ENCODE results near the gene NRGN.

GRCh38 chr11:124766156-124766555 is 26.4 kb downstream of the NRGN start:
- TF ChIP-seq CTCF (IDR thresholded peaks at IDR 0.05; ENCODE audit: insufficient read depth, low read length): no peak
- no peak for TF ChIP-seq POLR2AphosphoS5 (IDR thresholded peaks at IDR 0.05; ENCODE audit: low read depth)
- no peak for TF ChIP-seq SPI1 (IDR thresholded peaks at IDR 0.05; ENCODE audit: borderline replicate concordance, low read depth)
- no peak for TF ChIP-seq GABPA (IDR thresholded peaks at IDR 0.05; ENCODE audit: low read depth)
- TF ChIP-seq, protein P1, sequence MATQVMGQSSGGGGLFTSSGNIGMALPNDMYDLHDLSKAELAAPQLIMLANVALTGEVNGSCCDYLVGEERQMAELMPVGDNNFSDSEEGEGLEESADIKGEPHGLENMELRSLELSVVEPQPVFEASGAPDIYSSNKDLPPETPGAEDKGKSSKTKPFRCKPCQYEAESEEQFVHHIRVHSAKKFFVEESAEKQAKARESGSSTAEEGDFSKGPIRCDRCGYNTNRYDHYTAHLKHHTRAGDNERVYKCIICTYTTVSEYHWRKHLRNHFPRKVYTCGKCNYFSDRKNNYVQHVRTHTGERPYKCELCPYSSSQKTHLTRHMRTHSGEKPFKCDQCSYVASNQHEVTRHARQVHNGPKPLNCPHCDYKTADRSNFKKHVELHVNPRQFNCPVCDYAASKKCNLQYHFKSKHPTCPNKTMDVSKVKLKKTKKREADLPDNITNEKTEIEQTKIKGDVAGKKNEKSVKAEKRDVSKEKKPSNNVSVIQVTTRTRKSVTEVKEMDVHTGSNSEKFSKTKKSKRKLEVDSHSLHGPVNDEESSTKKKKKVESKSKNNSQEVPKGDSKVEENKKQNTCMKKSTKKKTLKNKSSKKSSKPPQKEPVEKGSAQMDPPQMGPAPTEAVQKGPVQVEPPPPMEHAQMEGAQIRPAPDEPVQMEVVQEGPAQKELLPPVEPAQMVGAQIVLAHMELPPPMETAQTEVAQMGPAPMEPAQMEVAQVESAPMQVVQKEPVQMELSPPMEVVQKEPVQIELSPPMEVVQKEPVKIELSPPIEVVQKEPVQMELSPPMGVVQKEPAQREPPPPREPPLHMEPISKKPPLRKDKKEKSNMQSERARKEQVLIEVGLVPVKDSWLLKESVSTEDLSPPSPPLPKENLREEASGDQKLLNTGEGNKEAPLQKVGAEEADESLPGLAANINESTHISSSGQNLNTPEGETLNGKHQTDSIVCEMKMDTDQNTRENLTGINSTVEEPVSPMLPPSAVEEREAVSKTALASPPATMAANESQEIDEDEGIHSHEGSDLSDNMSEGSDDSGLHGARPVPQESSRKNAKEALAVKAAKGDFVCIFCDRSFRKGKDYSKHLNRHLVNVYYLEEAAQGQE (IDR thresholded peaks at IDR 0.05; ENCODE audit: insufficient replicate concordance, low read depth): no peak
